HG03196 (cell line): ENCODE measurements around the gene CCT3.
"Not testable (repeated sequence)": the region's sequence is repeated elsewhere in the genome, so short reads cannot be mapped to it uniquely, and the experiment has no call there.

Experiments
- ATAC-seq: cut with Tn5 transposase; IDR thresholded peaks from one replicate; pipeline ENCODE4 v1.9.1; 2021; ENCODE audit not compliant: unreplicated experiment

The CCT3 gene

GRCh38 chr1:156338180-156338976 lies at the start of gene CCT3, which contains the start of gene TSACC:
Gene CCT3 (minus strand): TSS chr1:156338292. CDS start chr1:156338184, 108 bp downstream.
Gene TSACC (plus strand): TSS chr1:156338526. CDS start chr1:156339758, 1,232 bp downstream.
- ATAC-seq = peak; percentile 96

- ATAC-seq = no peak
These were observed 49.7 kb upstream of the CCT3 start for GRCh38 chr1:156387870-156388173.

GRCh38 chr1:156386949-156387869 lies 49.1 kb upstream of the CCT3 start:
- no peak for ATAC-seq

- no peak for ATAC-seq
These were observed 48.2 kb upstream of the CCT3 start for GRCh38 chr1:156386134-156386901.

- ATAC-seq = no peak
These were observed 47.5 kb upstream of the CCT3 start for GRCh38 chr1:156385534-156386031.

- no peak for ATAC-seq
These were observed 46.6 kb upstream of the CCT3 start for GRCh38 chr1:156384658-156385057.

GRCh38 chr1:156384007-156384406 lies 45.9 kb upstream of the CCT3 start:
- no peak for ATAC-seq

GRCh38 chr1:156383023-156383422 lies 44.9 kb upstream of the CCT3 start:
- no peak for ATAC-seq

- no peak for ATAC-seq
These were observed 44.5 kb upstream of the CCT3 start for GRCh38 chr1:156382561-156382960.

GRCh38 chr1:156379420-156380165 lies 41.5 kb upstream of the CCT3 start:
- ATAC-seq = no peak

- ATAC-seq = no peak
These were observed 40.5 kb upstream of the CCT3 start for GRCh38 chr1:156378557-156378956.

GRCh38 chr1:156376958-156377919 lies 39.1 kb upstream of the CCT3 start:
- ATAC-seq = no peak

- no peak for ATAC-seq
These were observed 38.1 kb upstream of the CCT3 start for GRCh38 chr1:156376146-156376545.

GRCh38 chr1:156373546-156373945 lies 35.5 kb upstream of the CCT3 start:
- ATAC-seq = no peak

- no peak for ATAC-seq
These were observed 34.8 kb upstream of the CCT3 start for GRCh38 chr1:156372876-156373275.

GRCh38 chr1:156372265-156372586 lies 34.1 kb upstream of the CCT3 start:
- no peak for ATAC-seq

- ATAC-seq = no peak
These were observed 33.6 kb upstream of the CCT3 start for GRCh38 chr1:156371553-156372264.

GRCh38 chr1:156369685-156370286 lies 31.7 kb upstream of the CCT3 start:
- ATAC-seq = not testable (repeated sequence)
